Activated CD4-positive, alpha-beta T cell treated with anti-CD3 and anti-CD28 coated beads for 36 hours (primary cell): ENCODE measurements around the gene MYO1H. TPM values are rescaled to one million over a fixed set of nuclear protein-coding genes. Genes with fewer than 3 reads are reported as not detected.

Source experiments
- ATAC-seq: fragments of 200-7000 bp; cut with Tn5 transposase; one replicate; pipeline ENCODE4 v1.10.0; 2021; ENCODE audit warnings: mild to moderate bottlenecking, moderate library complexity
- CTCF ChIA-PET: fragments of 350-600 bp; sonication (Branson Sonifier 250); formaldehyde crosslinking; loops from one replicate; lab custom pipeline; 2021; ENCODE audit warnings: antibody characterized with exemption; lab: Charles Lee
- POLR2A ChIA-PET: fragments of 350-600 bp; sonication (Branson Sonifier 250); formaldehyde crosslinking; loops from one replicate; lab custom pipeline; 2021; ENCODE audit warnings: antibody characterized with exemption, inconsistent platforms; lab: Charles Lee
- DNase-seq: peaks from one replicate; pipeline ENCODE4 v3.0.0-alpha.2; 2020
- H3K27ac Mint-ChIP-seq: one replicate; pipeline ENCODE4 v1.8.0; 2021; ENCODE audit warnings: mixed read lengths
- H3K27me3 Mint-ChIP-seq: one replicate; pipeline ENCODE4 v1.8.0; 2021; ENCODE audit warnings: mixed read lengths
- H3K36me3 Mint-ChIP-seq: one replicate; pipeline ENCODE4 v1.8.0; 2021; ENCODE audit warnings: low read depth, mixed read lengths
- H3K4me1 Mint-ChIP-seq: one replicate; pipeline ENCODE4 v1.8.0; 2021; ENCODE audit warnings: mixed read lengths
- H3K4me3 Mint-ChIP-seq: one replicate; pipeline ENCODE4 v1.8.0; 2021; ENCODE audit warnings: mild to moderate bottlenecking, moderate library complexity, mixed read lengths
- H3K9me3 Mint-ChIP-seq: one replicate; pipeline ENCODE4 v1.8.0; 2021; ENCODE audit warnings: low read depth, mixed read lengths
- intact Hi-C, 2 experiments: fragments of 100-400 bp; cut with DNase I in 1 of 2; cut with micrococcal nuclease in 1 of 2; formaldehyde crosslinking; loops; one replicate each; pipeline versions ENCODE4 v1.14.2 to v1.15.1; 2022 to 2024; cut with DNase I, micrococcal nuclease
- total RNA-seq, 2 experiments: library from RNA; stranded (reverse); gene quantifications; one replicate each; pipeline ENCODE4 v1.2.3, GENCODE V29; 2021

The MYO1H gene
- total RNA-seq, 2 experiments from 2014 or later: not detected

GRCh38 chr12:109493938-109494337 lies 146.2 kb downstream of the MYO1H start:
- Mint-ChIP-seq H3K4me1 (no peaks in the 10 kb centered on the region), H3K4me3 (no peak overlapping the region), H3K9me3 (no peaks in the 10 kb centered on the region), H3K36me3 (peaks cover 40% of the 10 kb centered on the region), H3K27me3 (no peaks in the 10 kb centered on the region), H3K27ac (no peak overlapping the region)
- ATAC-seq (no peak), DNase-seq (no peak)
- CTCF ChIA-PET: interaction anchor here (0.9 to 1.0 kb wide), 2 partner anchors 22 to 29 kb away, joined by 3 read pairs; no protein-coding TSS in a partner anchor
- intact Hi-C loops: no loop called here
- POLR2A ChIA-PET: interaction anchor here (0.7 kb wide), 1 partner anchor 798 kb away, joined by 4 read pairs; no protein-coding TSS in a partner anchor

GRCh38 chr12:109494348-109494881 lies 146.7 kb downstream of the MYO1H start:
- Mint-ChIP-seq H3K4me1 (no peaks in the 10 kb centered on the region), H3K36me3 (peaks cover 40% of the 10 kb centered on the region), H3K9me3 (no peaks in the 10 kb centered on the region), H3K27me3 (no peaks in the 10 kb centered on the region), H3K4me3 (no peak overlapping the region), H3K27ac (no peak overlapping the region)
- CTCF ChIA-PET: interaction anchor here (0.8 to 0.9 kb wide), 2 partner anchors 9 to 29 kb away, joined by 3 read pairs; no protein-coding TSS in a partner anchor
- DNase-seq (no peak), ATAC-seq (no peak)
- POLR2A ChIA-PET: interaction anchor here (0.7 kb wide), 1 partner anchor 799 kb away, joined by 4 read pairs; no protein-coding TSS in a partner anchor
- intact Hi-C loops: no loop called here

- intact Hi-C loops: no loop called here
- Mint-ChIP-seq H3K4me1 (no peaks in the 10 kb centered on the region), H3K27ac (no peak overlapping the region), H3K27me3 (no peaks in the 10 kb centered on the region), H3K4me3 (no peak overlapping the region), H3K36me3 (peaks cover 36% of the 10 kb centered on the region), H3K9me3 (no peaks in the 10 kb centered on the region)
- ChIA-PET CTCF (interaction anchor here (0.8 kb wide), 1 partner anchor 9 kb away, joined by 3 read pairs; no protein-coding TSS in a partner anchor), POLR2A (no interaction called here)
- ATAC-seq (peak; percentile 36), DNase-seq (no peak)
Measured at GRCh38 chr12:109495012-109495411, 147.3 kb downstream of the MYO1H start.

- no peaks in the 10 kb centered on the region for H3K9me3 Mint-ChIP-seq
- POLR2A ChIA-PET: no interaction called here
- no peak for ATAC-seq
- no peak for DNase-seq
- intact Hi-C loops: no loop called here
- H3K27me3 Mint-ChIP-seq: no peaks in the 10 kb centered on the region
- CTCF ChIA-PET: no interaction called here
- no peaks in the 10 kb centered on the region for H3K4me1 Mint-ChIP-seq
- no peak overlapping the region for H3K27ac Mint-ChIP-seq
- H3K36me3 Mint-ChIP-seq: peaks cover 42% of the 10 kb centered on the region
- H3K4me3 Mint-ChIP-seq: no peak overlapping the region
Measured at GRCh38 chr12:109496306-109496705, 148.6 kb downstream of the MYO1H start.

- no peaks in the 10 kb centered on the region for H3K27me3 Mint-ChIP-seq
Measured at GRCh38 chr12:109497675-109498074, 150.0 kb downstream of the MYO1H start.

More at GRCh38 chr12:109497675-109498074, 150.0 kb downstream of the MYO1H start:
- peaks cover 42% of the 10 kb centered on the region for H3K36me3 Mint-ChIP-seq
- no peak overlapping the region for H3K27ac Mint-ChIP-seq
- DNase-seq (no peak), ATAC-seq (no peak)
- H3K4me3 Mint-ChIP-seq: no peak overlapping the region
- H3K4me1 Mint-ChIP-seq: no peaks in the 10 kb centered on the region
- CTCF ChIA-PET: no interaction called here
- intact Hi-C loops: no loop called here
- H3K9me3 Mint-ChIP-seq: no peaks in the 10 kb centered on the region
- POLR2A ChIA-PET: no interaction called here

Other genes starting within 250 kb of the MYO1H start
- gene ACACB, start 231.3 kb upstream of the MYO1H start, total RNA-seq: 10 to 100 TPM; 11.5 to 13.3 TPM
- not detected for gene FOXN4, start 38.6 kb upstream of the MYO1H start, total RNA-seq
- gene KCTD10, start 129.4 kb downstream of the MYO1H start, total RNA-seq: 10 to 100 TPM; 42.0 to 46.3 TPM
- gene UBE3B, start 129.7 kb downstream of the MYO1H start, total RNA-seq: 10 to 100 TPM; 25.7 to 27.2 TPM
- 10 to 100 TPM; 37.7 to 44.3 TPM for gene MMAB, start 225.6 kb downstream of the MYO1H start, total RNA-seq
- 10 to 100 TPM; 17.8 to 18.7 TPM for gene MVK, start 225.9 kb downstream of the MYO1H start, total RNA-seq